OCI-M1 (cell line): Measurements from ENCODE around the gene TSGA10IP.

Source experiments
- DNase-seq: peaks from one replicate; lab custom pipeline; 2025; lab: John Stamatoyannopoulos, UW

TSGA10IP gene

DNA sequence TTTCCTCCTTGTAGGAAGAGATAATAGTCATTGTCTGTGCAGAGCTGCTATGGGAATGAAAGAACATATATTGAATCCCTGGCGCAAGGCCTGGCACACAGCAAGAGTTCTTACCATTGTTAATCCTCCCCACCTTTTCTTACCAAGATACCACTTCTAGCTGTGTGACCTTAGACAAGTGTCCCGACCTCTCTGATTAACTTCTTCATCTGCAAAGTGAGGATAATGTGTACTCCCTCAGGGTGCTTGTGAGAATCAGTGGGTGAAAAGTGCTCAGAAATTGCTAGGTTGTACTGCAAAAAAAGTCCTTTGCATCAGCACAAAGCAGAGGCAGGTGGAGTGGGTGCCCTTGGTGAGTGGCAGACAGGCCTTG, 62.8 kb downstream of the TSGA10IP start:
- DNase-seq = no peak

DNA sequence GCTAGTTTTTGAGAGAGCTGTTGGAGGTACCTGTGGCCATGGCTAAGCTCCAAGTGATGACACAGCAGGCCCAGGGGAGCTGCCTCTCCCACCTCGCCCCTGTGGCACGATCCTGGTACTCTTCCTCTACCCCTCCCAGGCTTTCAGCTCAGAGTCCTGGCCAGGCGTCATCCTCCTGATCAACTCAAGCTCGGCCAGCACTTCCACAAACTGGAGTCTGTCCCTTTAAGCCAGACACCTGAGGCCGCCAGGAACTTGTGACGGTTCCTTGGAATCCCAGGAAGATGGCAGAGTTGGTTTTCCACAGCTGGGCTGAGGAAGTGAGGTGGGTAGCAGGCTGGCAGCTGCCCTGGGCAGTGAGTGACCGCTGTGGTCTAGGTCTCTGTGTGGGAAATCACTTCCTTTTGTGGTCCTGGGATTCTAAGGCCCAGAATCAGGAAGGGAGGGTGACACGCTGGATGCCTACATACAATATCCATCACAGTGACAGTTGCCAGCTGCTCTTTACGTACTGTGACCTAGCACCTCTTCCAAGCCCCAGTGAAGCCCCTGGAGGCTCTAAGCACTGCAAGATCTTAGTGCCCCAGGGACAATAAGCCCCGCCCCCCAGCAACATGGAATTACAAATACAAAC, 63.3 kb downstream of the TSGA10IP start:
- DNase-seq = no peak
